ENCODE measurements around the gene SH2D3C. TPM values are rescaled to one million over a fixed set of nuclear protein-coding genes. Genes with fewer than 3 reads are reported as not detected.

SH2D3C gene
- total RNA-seq, 1 experiment from 2014 or later: not detected

DNA sequence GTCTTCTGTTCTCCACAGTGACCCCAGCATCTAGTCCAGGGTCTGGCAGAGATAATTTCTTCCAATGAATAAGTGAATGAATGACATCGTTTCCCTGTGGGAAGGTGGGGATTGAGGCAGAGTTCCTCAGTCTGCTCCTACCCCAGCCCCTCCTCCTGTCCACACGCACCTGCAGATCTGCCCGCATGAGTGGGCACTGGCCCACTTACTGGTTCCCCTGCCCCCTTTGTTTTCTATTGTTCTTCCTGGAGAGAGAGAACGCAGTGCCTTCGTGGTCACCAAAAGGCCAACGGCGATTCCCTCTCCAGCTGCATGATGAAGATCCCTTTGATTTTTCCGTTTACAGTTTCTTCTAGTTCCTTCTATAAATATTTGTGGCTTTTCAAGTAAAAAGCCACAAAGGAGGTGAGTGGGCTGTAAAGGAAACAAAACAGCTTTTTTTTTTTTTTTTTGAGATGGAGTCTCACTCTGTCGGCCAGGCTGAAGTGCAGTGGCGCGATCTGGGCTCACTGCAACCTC, 18.4 kb upstream of the SH2D3C start:
- Histone ChIP-seq H3K27ac (no peak overlapping the region), H3K27me3 (replicated peaks) (no peaks in the 10 kb centered on the region), H3K36me3 (peaks cover 17% of the 10 kb centered on the region), H3K4me1 (replicated peaks) (peaks cover 23% of the 10 kb centered on the region), H3K4me3 (no peak overlapping the region), H3K9me3 (replicated peaks) (no peaks in the 10 kb centered on the region)
- peak in 1 of 2 experiments; percentile 65 for DNase-seq (ENCODE audit: low read depth in 1 of 2, low spot score in 2 of 2)

DNA sequence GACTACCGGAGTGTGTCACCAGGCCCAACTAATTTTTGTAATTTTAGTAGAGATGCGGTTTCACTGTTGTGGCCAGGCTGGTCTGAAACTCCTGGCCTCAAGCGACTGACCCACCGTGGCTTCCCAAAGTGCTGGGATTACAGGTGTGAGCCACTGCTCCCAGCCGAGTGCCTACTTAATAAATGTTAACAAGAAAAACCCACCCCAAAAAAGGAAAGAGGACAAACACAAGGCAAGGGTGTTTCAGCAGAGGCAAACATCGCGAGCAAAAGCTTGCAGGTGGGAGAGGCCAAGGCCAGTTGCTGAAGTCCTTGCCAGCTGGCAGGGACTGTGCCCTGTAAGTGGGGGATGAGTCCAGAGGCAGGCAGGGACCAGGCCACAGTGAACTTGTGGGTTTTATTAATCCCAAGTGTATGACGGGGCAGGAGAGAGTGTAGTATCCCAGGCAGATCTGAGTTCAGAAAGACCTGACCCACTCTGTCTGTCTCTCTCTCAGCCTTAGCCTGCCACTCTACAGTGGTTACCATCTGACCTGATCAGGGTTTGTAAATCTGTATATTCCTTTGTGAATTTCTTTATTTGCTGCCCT, 17.9 kb upstream of the SH2D3C start:
- no peak for DNase-seq (ENCODE audit: low read depth in 1 of 2, low spot score in 2 of 2)
- peaks cover 23% of the 10 kb centered on the region for H3K36me3 ChIP-seq

DNA sequence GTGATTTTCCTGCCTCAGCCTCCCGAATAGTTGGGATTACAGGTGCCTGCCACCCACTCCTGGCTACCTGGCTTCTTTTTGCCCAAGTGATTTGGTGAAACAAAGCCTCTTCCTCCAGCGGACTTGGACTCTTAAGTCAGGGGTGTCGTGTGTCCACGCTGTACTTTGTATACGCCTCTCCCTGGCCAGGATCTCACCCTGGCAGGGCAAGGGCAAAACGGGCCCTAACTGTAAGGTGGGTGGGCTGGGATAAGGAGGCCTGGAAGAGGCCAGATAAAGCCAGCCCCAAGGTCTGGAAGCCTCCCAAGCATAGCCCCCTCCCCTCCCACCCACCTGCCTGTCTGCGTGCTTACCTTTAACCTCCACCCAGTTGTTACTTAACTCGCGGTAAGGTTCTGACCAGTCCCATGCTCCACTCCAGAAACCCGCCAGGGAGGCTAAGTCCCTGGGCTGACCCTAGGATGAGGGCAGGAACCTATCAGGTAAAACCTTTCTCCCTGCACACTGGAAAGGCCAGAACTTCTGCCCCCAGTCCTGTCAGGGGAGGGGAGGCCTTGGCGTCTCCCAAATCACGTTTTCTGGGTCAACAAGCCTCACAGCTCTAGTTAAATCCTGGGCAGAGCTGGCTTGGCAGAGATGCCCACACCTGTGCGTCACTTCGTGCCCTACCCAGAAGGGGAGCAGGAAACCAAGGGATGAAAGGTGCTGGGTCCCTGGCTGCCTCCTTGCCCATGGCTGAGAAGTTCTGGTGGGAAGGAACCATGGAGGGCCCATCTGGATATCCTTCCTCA, 15.7 kb upstream of the SH2D3C start:
- H3K4me3 ChIP-seq: no peak overlapping the region
- H3K9me3 ChIP-seq (replicated peaks): no peaks in the 10 kb centered on the region
- no peak for DNase-seq (ENCODE audit: low read depth in 1 of 2, low spot score in 2 of 2)
- H3K27me3 ChIP-seq (replicated peaks): no peaks in the 10 kb centered on the region
- H3K4me1 ChIP-seq (replicated peaks): peaks cover 20% of the 10 kb centered on the region
- H3K27ac ChIP-seq: no peak overlapping the region
- H3K36me3 ChIP-seq: peaks cover 45% of the 10 kb centered on the region

More for the DNA sequence above, 17.9 kb upstream of the SH2D3C start:
- peaks cover 23% of the 10 kb centered on the region for H3K4me1 ChIP-seq (replicated peaks)
- H3K9me3 ChIP-seq (replicated peaks): no peaks in the 10 kb centered on the region
- no peak overlapping the region for H3K27ac ChIP-seq
- no peak overlapping the region for H3K4me3 ChIP-seq
- H3K27me3 ChIP-seq (replicated peaks): no peaks in the 10 kb centered on the region

DNA sequence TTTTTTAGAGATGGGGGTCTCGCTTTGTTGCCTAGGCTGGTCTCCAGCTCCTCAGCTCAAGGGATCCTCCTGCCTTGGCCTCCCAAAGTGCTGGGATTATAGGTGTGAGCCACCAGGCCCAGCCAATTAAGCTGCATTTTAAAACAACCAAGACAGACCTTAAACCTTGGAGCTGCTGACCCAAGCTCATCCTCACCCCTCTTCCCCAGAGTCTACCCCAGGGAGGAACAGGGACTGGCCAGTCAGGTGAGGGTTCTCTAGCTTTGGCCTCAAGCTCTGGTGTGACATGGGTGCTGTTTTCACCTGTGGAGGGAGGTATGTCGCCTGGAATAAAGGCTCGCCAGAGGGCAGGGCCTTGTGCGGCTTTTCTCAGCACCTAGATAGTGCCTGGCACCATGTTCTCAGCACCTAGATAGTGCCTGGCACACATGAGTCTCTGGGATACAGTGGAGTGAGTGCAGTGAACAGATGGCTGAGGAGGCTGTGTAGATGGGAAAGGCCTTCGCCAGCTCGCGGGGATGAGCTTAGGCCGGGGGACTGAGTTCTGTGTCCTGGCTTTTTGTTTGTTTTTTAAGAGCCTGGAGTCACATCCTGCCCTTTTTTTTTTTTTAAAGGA, 14.7 kb upstream of the SH2D3C start:
- Histone ChIP-seq H3K9me3 (replicated peaks) (no peaks in the 10 kb centered on the region), H3K36me3 (peaks cover 55% of the 10 kb centered on the region), H3K27ac (no peak overlapping the region), H3K4me3 (no peak overlapping the region), H3K27me3 (replicated peaks) (no peaks in the 10 kb centered on the region), H3K4me1 (replicated peaks) (peaks cover 20% of the 10 kb centered on the region)
- DNase-seq (ENCODE audit: low read depth in 1 of 2, low spot score in 2 of 2): no peak

GRCh38 chr9:127792417-127793031, 14.1 kb upstream of the SH2D3C start:
- Histone ChIP-seq H3K4me1 (replicated peaks) (peaks cover 20% of the 10 kb centered on the region), H3K9me3 (replicated peaks) (no peaks in the 10 kb centered on the region), H3K27me3 (replicated peaks) (no peaks in the 10 kb centered on the region), H3K27ac (no peak overlapping the region), H3K36me3 (peaks cover 61% of the 10 kb centered on the region), H3K4me3 (no peak overlapping the region)
- DNase-seq (ENCODE audit: low read depth in 1 of 2, low spot score in 2 of 2): no peak

DNA sequence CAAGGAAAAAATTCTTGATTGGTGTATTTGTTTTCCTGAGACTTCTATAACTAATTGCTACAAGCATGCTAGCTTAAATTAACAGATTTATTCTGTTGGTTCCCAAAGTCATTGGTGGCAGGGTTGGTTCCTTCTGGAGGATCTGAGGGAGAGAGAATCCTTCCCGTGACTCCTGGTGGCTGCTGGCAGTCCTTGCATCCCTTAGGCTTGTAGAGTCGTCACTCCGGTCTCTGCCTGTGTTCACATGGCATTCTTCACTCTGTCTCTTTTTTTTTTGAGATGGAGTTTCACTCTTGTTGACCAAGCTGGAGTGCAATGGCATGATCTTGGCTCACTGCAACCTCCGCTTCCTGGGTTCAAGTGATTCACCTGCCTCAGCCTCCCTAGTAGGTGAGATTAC, 12.6 kb upstream of the SH2D3C start:
- Histone ChIP-seq H3K36me3 (peaks cover 76% of the 10 kb centered on the region), H3K27ac (no peak overlapping the region), H3K4me3 (no peak overlapping the region), H3K4me1 (replicated peaks) (peaks cover 10% of the 10 kb centered on the region), H3K27me3 (replicated peaks) (no peaks in the 10 kb centered on the region), H3K9me3 (replicated peaks) (no peaks in the 10 kb centered on the region)
- DNase-seq (ENCODE audit: low read depth in 1 of 2, low spot score in 2 of 2): no peak

DNA sequence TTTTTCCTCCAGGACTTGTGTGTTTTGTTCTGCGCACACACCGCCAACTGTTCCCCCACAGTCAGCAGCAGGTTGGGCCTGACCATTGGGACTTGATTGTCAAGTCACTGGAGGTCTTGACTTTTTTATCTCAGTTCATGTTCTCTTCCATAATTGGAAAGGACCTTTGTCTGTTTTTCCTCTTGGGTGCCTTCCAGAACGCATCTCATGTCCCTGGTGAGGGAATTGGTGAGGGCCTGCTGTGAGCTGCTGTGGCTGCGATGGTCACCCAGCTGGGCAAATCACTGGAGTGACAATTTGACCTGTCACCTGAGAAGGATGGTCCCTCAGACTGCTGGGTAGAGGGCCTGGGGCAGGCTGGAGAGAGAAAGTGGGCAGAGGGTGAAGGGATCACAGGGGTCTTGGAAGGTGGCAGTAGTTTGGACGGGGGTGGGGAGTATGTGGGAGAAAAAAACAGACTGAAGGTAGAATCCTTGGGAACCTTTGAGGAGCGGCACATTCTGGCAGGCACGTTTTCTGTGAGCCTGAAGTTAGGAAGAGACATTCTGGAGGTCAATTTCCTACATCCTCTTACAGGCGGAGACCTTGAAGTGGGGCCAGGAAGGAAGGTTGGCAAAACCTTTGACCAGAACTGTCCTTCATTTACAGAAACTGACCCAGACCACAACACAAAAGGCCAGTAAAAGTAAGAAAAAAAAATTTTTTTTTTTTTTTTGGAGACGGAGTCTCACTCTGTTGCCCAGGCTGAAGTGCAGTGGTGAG, 11.8 kb upstream of the SH2D3C start:
- H3K36me3 ChIP-seq: peaks cover 79% of the 10 kb centered on the region

GRCh38 chr9:127789179-127789578, 10.7 kb upstream of the SH2D3C start:
- H3K27ac ChIP-seq: no peak overlapping the region
- H3K36me3 ChIP-seq: peaks cover 79% of the 10 kb centered on the region

More for the DNA sequence above, 11.8 kb upstream of the SH2D3C start:
- no peak overlapping the region for H3K27ac ChIP-seq
- no peak for DNase-seq (ENCODE audit: low read depth in 1 of 2, low spot score in 2 of 2)
- H3K4me3 ChIP-seq: no peak overlapping the region
- no peaks in the 10 kb centered on the region for H3K9me3 ChIP-seq (replicated peaks)
- no peaks in the 10 kb centered on the region for H3K27me3 ChIP-seq (replicated peaks)
- H3K4me1 ChIP-seq (replicated peaks): peaks cover 8% of the 10 kb centered on the region

GRCh38 chr9:127788337-127789011, 10.0 kb upstream of the SH2D3C start:
- Histone ChIP-seq H3K4me1 (replicated peaks) (peaks cover 12% of the 10 kb centered on the region), H3K4me3 (no peak overlapping the region), H3K9me3 (replicated peaks) (no peaks in the 10 kb centered on the region)

More at GRCh38 chr9:127789179-127789578, 10.7 kb upstream of the SH2D3C start:
- H3K27me3 ChIP-seq (replicated peaks): no peaks in the 10 kb centered on the region
- DNase-seq (ENCODE audit: low read depth in 1 of 2, low spot score in 2 of 2): no peak
- no peaks in the 10 kb centered on the region for H3K9me3 ChIP-seq (replicated peaks)
- H3K4me3 ChIP-seq: no peak overlapping the region
- peaks cover 12% of the 10 kb centered on the region for H3K4me1 ChIP-seq (replicated peaks)

GRCh38 chr9:127786773-127787104, 8.3 kb upstream of the SH2D3C start:
- H3K9me3 ChIP-seq (replicated peaks): no peaks in the 10 kb centered on the region
- DNase-seq (ENCODE audit: low read depth in 1 of 2, low spot score in 2 of 2): no peak
- peaks cover 8% of the 10 kb centered on the region for H3K4me1 ChIP-seq (replicated peaks)
- peak overlapping the region; percentile 99 for H3K4me3 ChIP-seq
- H3K27me3 ChIP-seq (replicated peaks): no peaks in the 10 kb centered on the region
- H3K27ac ChIP-seq: no peak overlapping the region
- peaks cover 59% of the 10 kb centered on the region for H3K36me3 ChIP-seq

More at GRCh38 chr9:127788337-127789011, 10.0 kb upstream of the SH2D3C start:
- no peak overlapping the region for H3K27ac ChIP-seq
- peaks cover 75% of the 10 kb centered on the region for H3K36me3 ChIP-seq
- no peaks in the 10 kb centered on the region for H3K27me3 ChIP-seq (replicated peaks)
- no peak for DNase-seq (ENCODE audit: low read depth in 1 of 2, low spot score in 2 of 2)

GRCh38 chr9:127785933-127786772, 7.7 kb upstream of the SH2D3C start, which contains the start of gene CDK9:
TSS of gene CDK9 (plus strand) at chr9:127786034. CDS start at chr9:127786149, 115 bp downstream.
- H3K27ac ChIP-seq: peak within 1 kb of the TSS; percentile 83
- H3K27me3 ChIP-seq (replicated peaks): no peaks in the 10 kb centered on the region
- H3K36me3 ChIP-seq: peaks cover 54% of the 10 kb centered on the region
- H3K4me3 ChIP-seq: peak within 1 kb of the TSS; percentile 99
- H3K9me3 ChIP-seq (replicated peaks): no peaks in the 10 kb centered on the region
- H3K4me1 ChIP-seq (replicated peaks): peaks cover 8% of the 10 kb centered on the region
- DNase-seq (ENCODE audit: low read depth in 1 of 2, low spot score in 2 of 2): peak; percentile 84 to 89
